ENCODE results near the gene MARCHF10. TPM values are rescaled to one million over a fixed set of nuclear protein-coding genes. Genes with fewer than 3 reads are reported as not detected.

The MARCHF10 gene
- total RNA-seq, 1 donor from 2014 or later: not detected

- DNase-seq: no peak
- no peak for ATAC-seq
- intact Hi-C loops (cut with micrococcal nuclease): loop anchor here (10.0 kb wide), 1 partner anchor 730 kb away; no protein-coding TSS in a partner anchor
These were observed 133.3 kb downstream of the MARCHF10 start for GRCh38 chr17:62674841-62675240.

GRCh38 chr17:62674363-62674739 lies 133.8 kb downstream of the MARCHF10 start:
- DNase-seq: no peak

GRCh38 chr17:62673614-62674362 lies 134.3 kb downstream of the MARCHF10 start:
- DNase-seq: no peak

More at GRCh38 chr17:62674363-62674739, 133.8 kb downstream of the MARCHF10 start:
- intact Hi-C loops (cut with micrococcal nuclease): loop anchor here (10.0 kb wide), 1 partner anchor 730 kb away; no protein-coding TSS in a partner anchor
- no peak for ATAC-seq

GRCh38 chr17:62672957-62673356 lies 135.2 kb downstream of the MARCHF10 start:
- no peak for DNase-seq
- intact Hi-C loops (cut with micrococcal nuclease): loop anchor here (10.0 kb wide), 1 partner anchor 732 kb away; no protein-coding TSS in a partner anchor
- no peak for ATAC-seq

More at GRCh38 chr17:62673614-62674362, 134.3 kb downstream of the MARCHF10 start:
- no peak for ATAC-seq
- intact Hi-C loops (cut with micrococcal nuclease): loop anchor here (10.0 kb wide), 1 partner anchor 731 kb away; no protein-coding TSS in a partner anchor

- intact Hi-C loops (cut with micrococcal nuclease): loop anchor here (10.0 kb wide), 1 partner anchor 733 kb away; no protein-coding TSS in a partner anchor
- DNase-seq (no peak), ATAC-seq (peak; percentile 24)
These were observed 136.6 kb downstream of the MARCHF10 start for GRCh38 chr17:62671553-62671952.

- no peak for ATAC-seq
- intact Hi-C loops (cut with micrococcal nuclease): loop anchor here (10.0 kb wide), 1 partner anchor 734 kb away; no protein-coding TSS in a partner anchor
- DNase-seq: no peak
These were observed 137.8 kb downstream of the MARCHF10 start for GRCh38 chr17:62670202-62670821.

GRCh38 chr17:62668091-62668804 lies 139.9 kb downstream of the MARCHF10 start:
- intact Hi-C loops (cut with micrococcal nuclease): no loop called here
- DNase-seq (no peak), ATAC-seq (no peak)

GRCh38 chr17:62666801-62667591 lies 141.1 kb downstream of the MARCHF10 start:
- no peak for ATAC-seq
- intact Hi-C loops (cut with micrococcal nuclease): no loop called here
- no peak for DNase-seq

- ATAC-seq: no peak
- DNase-seq: no peak
- intact Hi-C loops (cut with micrococcal nuclease): no loop called here
These were observed 141.9 kb downstream of the MARCHF10 start for GRCh38 chr17:62666061-62666800.

GRCh38 chr17:62665599-62665998 lies 142.5 kb downstream of the MARCHF10 start:
- intact Hi-C loops (cut with micrococcal nuclease): no loop called here
- DNase-seq (no peak), ATAC-seq (no peak)

GRCh38 chr17:62664336-62665120 lies 143.6 kb downstream of the MARCHF10 start:
- intact Hi-C loops (cut with micrococcal nuclease): no loop called here
- ATAC-seq: no peak

GRCh38 chr17:62663304-62663703 lies 144.8 kb downstream of the MARCHF10 start:
- intact Hi-C loops (cut with micrococcal nuclease): no loop called here
- ATAC-seq (no peak), DNase-seq (no peak)

More at GRCh38 chr17:62664336-62665120, 143.6 kb downstream of the MARCHF10 start:
- DNase-seq: no peak

- DNase-seq: no peak
- intact Hi-C loops (cut with micrococcal nuclease): no loop called here
- no peak for ATAC-seq
These were observed 145.3 kb downstream of the MARCHF10 start for GRCh38 chr17:62662855-62663254.

GRCh38 chr17:62661337-62661736 lies 146.8 kb downstream of the MARCHF10 start:
- intact Hi-C loops (cut with micrococcal nuclease): no loop called here
- no peak for ATAC-seq
- DNase-seq: no peak

- ATAC-seq: no peak
- DNase-seq: no peak
- intact Hi-C loops (cut with micrococcal nuclease): no loop called here
These were observed 147.4 kb downstream of the MARCHF10 start for GRCh38 chr17:62660629-62661118.

GRCh38 chr17:62658136-62658920 lies 149.8 kb downstream of the MARCHF10 start:
- ATAC-seq (no peak), DNase-seq (no peak)
- intact Hi-C loops (cut with micrococcal nuclease): no loop called here

GRCh38 chr17:62657690-62658089 lies 150.4 kb downstream of the MARCHF10 start:
- DNase-seq (no peak), ATAC-seq (no peak)
- intact Hi-C loops (cut with micrococcal nuclease): no loop called here
